Measurements from ENCODE around the gene TOMM20. TPM values are rescaled to one million over a fixed set of nuclear protein-coding genes. Genes with fewer than 3 reads are reported as not detected.

The TOMM20 gene
- total and polyA plus RNA-seq, 2 of the 8 experiments (the other 6 are each of a cell fraction or from before 2014, with no cell fraction given): 71.4 to 168 TPM

DNA sequence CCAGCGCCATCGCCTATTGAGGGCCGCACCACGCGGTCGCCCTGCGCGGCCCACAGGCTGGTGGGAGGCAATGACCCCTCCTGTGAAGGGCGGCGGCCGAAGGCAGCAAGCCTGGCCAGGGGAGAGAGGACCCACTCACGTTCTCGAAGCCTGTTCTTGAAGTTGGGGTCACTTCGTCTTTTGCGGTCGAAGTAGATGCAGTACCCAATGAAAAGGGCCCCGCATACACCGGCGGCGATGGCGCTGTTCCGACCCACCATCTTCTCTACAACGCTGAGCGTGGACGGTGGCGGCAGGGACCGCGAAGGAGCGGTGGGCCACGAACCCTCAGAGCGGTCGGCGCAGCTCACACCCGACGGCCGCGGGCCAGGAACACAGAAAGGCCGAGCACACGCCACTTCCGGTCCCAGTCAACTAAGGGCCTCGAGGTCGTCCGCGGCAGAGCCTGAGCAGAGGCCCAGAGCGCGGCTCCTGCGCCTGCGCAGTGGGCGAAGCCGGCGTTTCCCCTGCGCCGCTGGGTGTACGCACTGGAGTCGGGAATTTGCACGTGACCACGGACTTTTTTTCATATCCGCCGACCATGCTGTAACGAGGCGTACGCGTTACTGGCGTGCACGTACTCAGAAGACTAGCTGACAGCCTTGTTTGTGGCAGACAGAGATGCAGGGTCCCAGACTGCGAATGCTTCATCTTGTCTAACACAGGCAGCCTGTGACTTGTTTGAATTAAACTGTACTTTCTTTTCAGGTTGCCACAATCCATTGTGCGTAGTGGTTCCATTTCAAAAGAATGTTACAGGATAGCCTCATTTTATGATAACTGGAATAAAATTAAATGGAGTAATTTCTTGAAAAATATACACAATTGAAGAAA is at the start of gene TOMM20 (continued):
- TF ChIP-seq CHD7 (IDR thresholded peaks at IDR 0.05; ENCODE audit: insufficient replicate concordance, low read length) (no peak), TEAD4 (IDR thresholded peaks at IDR 0.05; ENCODE audit: low read depth, low read length) (peak; percentile 76), CHD2 (IDR thresholded peaks at IDR 0.05; ENCODE audit: low read length) (peak; percentile 22; the same call in 1 of the 2 replicates), NRF1 (IDR thresholded peaks at IDR 0.05; ENCODE audit: low read depth, low read length) (peak; percentile 99), TBP (IDR thresholded peaks at IDR 0.05; ENCODE audit: low read depth, low read length) (peak; percentile 89), JUN (IDR thresholded peaks at IDR 0.05; ENCODE audit: low read depth, low read length) (no peak), SP4 (IDR thresholded peaks at IDR 0.05; ENCODE audit: low read length) (peak; percentile 65; the same call in 1 of the 2 replicates), TCF12 (IDR thresholded peaks at IDR 0.05; ENCODE audit: low read depth, low read length) (no peak), HDAC6 (IDR thresholded peaks at IDR 0.05; ENCODE audit: low read depth, low read length) (no peak), ASH2L (IDR thresholded peaks at IDR 0.05; ENCODE audit: low read length) (peak; percentile 87), RBBP5 (IDR thresholded peaks at IDR 0.05; ENCODE audit: borderline replicate concordance, low read depth, low read length) (peak; percentile 90; the same call in 1 of the 2 replicates)

Data from H1 (cell line).